C4-2B (cell line): Measurements from ENCODE around the gene POU2F1.

Experiments used
- CTCF ChIP-seq: fragments of 450-650 bp; conservative IDR thresholded peaks from 2 replicates; pipeline ENCODE4 v1.5.1; 2017; ENCODE audit warnings: mild to moderate bottlenecking
- ZFX ChIP-seq: fragments of 450-650 bp; IDR thresholded peaks from 2 replicates; pipeline ENCODE4 v1.6.1; 2017

- TF ChIP-seq CTCF (no peak), ZFX (no peak)
Measured at GRCh38 chr1:167219194-167219593, 1.5 kb upstream of the POU2F1 start.
